ENCODE data around the gene APMAP. TPM values are rescaled to one million over a fixed set of nuclear protein-coding genes. Genes with fewer than 3 reads are reported as not detected.

APMAP gene
- polyA plus RNA-seq, 1 of the 3 experiments (the other 2 are of a cell fraction), result 107 TPM

- DNase-seq, result no peak
- 88% methylated on average over 2 of the region's 2 CpGs for WGBS (ENCODE audit: low lambda C conversion rate)
- Histone ChIP-seq H3K9me3 (no peaks in the 10 kb centered on the region), H3K4me1 (ENCODE audit: control insufficient read depth in 1 of 2, insufficient read depth in 2 of 2, low read depth in 1 of 2, low read length in 1 of 2) (no peaks in the 10 kb centered on the region), H3K4me3 (ENCODE audit: low read depth in 2 of 2, low read length in 1 of 2) (no peak overlapping the region), H3K79me2 (ENCODE audit: insufficient read depth) (no peaks in the 10 kb centered on the region), H3K27me3 (ENCODE audit: insufficient read depth) (no peaks in the 10 kb centered on the region), H3K4me2 (no peak overlapping the region), H3F3A (replicated peaks; ENCODE audit: insufficient read depth) (no peaks in the 10 kb centered on the region), H3K27ac (ENCODE audit: low read depth in 2 of 2, low read length in 1 of 2) (no peak overlapping the region), H4K20me1 (ENCODE audit: insufficient read depth) (no peaks in the 10 kb centered on the region), H3K36me3 (replicated peaks in 1 of 2; ENCODE audit: control insufficient read depth in 1 of 2, insufficient read depth in 2 of 2, low read length in 1 of 2) (peaks cover 10 to 62% of the 10 kb centered on the region in 2 experiments), H2AFZ (ENCODE audit: low read depth) (no peak overlapping the region), H3K9ac (no peak overlapping the region), H3K9me2 (no peaks in the 10 kb centered on the region)
- POLR2A ChIA-PET, result no interaction called here
- CTCF ChIA-PET, result interaction anchor here (1.5 kb wide), 1 partner anchor 32 kb away, joined by 4 read pairs; no protein-coding TSS in a partner anchor
- TF ChIP-seq NRF1 (IDR thresholded peaks at IDR 0.05; ENCODE audit: low read depth, low read length) (no peak), MAX (IDR thresholded peaks at IDR 0.05; ENCODE audit: low read depth) (no peak), MEF2A (IDR thresholded peaks at IDR 0.05; ENCODE audit: borderline replicate concordance, low read depth) (no peak), NFIC (IDR thresholded peaks at IDR 0.05; ENCODE audit: borderline replicate concordance) (no peak), SIN3A (IDR thresholded peaks at IDR 0.05; ENCODE audit: borderline replicate concordance, low read depth, low read length) (no peak), GATA2 (CRISPR knock-in tag; IDR thresholded peaks at IDR 0.05) (no peak), YY1 (IDR thresholded peaks at IDR 0.05; ENCODE audit: low read depth) (no peak), CHD2 (IDR thresholded peaks at IDR 0.05; ENCODE audit: low read length, partially characterized antibody) (no peak), JUND (IDR thresholded peaks at IDR 0.05) (no peak), REST (IDR thresholded peaks at IDR 0.05; ENCODE audit: low read depth, low read length) (no peak), USF1 (IDR thresholded peaks at IDR 0.05; ENCODE audit: borderline replicate concordance, low read depth) (no peak), FOXJ3 (CRISPR knock-in tag; IDR thresholded peaks at IDR 0.05) (no peak), TCF12 (IDR thresholded peaks at IDR 0.05) (no peak), EZH2phosphoT487 (IDR thresholded peaks at IDR 0.05; ENCODE audit: borderline replicate concordance, low read depth) (no peak), RCOR1 (IDR thresholded peaks at IDR 0.05; ENCODE audit: low read length) (no peak), USF2 (IDR thresholded peaks at IDR 0.05; ENCODE audit: borderline replicate concordance, low read depth, low read length) (no peak), ELF1 (IDR thresholded peaks at IDR 0.05) (no peak), MXI1 (IDR thresholded peaks at IDR 0.05; ENCODE audit: low read depth, low read length) (no peak)
Measured at GRCh38 chr20:24962182-24962492, 30.4 kb downstream of the APMAP start.
